Mucosa of stomach (tissue), 1 donor: ENCODE data around the gene TRIOBP.
"Not testable (repeated sequence)": the region's sequence is repeated elsewhere in the genome, so short reads cannot be mapped to it uniquely, and the experiment has no call there.

Experiments used
- H3K27me3 ChIP-seq: one replicate; pipeline ENCODE4 v1.7.0; 2013; ENCODE audit warnings: mild to moderate bottlenecking, low read length; ENCODE audit not compliant: control insufficient read depth, insufficient read depth
- H3K36me3 ChIP-seq: one replicate; pipeline ENCODE4 v1.7.0; 2013; ENCODE audit warnings: low read length; ENCODE audit not compliant: control insufficient read depth, insufficient read depth
- H3K4me1 ChIP-seq: one replicate; pipeline ENCODE4 v1.7.0; 2013; ENCODE audit warnings: mild to moderate bottlenecking, low read length; ENCODE audit not compliant: control insufficient read depth, insufficient read depth
- H3K4me3 ChIP-seq: one replicate; pipeline ENCODE4 v1.7.0; 2013; ENCODE audit warnings: low read length
- H3K9ac ChIP-seq: one replicate; pipeline ENCODE4 v1.7.0; 2013; ENCODE audit warnings: mild to moderate bottlenecking, low read length, moderate library complexity
- H3K9me3 ChIP-seq: one replicate; pipeline ENCODE4 v1.7.0; 2013; ENCODE audit warnings: mild to moderate bottlenecking, low read length, moderate library complexity; ENCODE audit not compliant: control insufficient read depth
- donor health status: Pancreatic carcinoma.

Gene TRIOBP

DNA sequence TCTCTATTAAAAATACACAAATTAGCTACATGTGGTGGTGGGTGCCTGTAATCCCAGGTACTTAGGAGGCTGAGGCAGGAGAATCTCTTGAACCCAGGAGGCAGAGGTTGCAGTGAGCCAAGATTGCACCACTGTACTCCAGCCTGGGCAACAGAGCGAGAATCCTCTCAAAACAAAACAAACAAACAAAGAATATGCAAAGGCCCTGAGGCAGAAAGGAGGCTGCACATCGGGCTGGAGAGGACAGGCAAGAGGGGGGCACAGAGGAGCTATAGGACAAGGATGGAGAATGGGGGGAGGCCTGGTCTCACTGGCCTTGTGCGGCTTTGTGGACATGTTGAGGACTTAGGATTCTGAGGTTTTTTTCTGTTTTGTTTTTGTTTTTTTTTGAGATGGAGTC lies 8.4 kb downstream of the TRIOBP start:
- H3K4me3 ChIP-seq: no peak overlapping the region
- H3K27me3 ChIP-seq: no peaks in the 10 kb centered on the region
- H3K36me3 ChIP-seq: no peaks in the 10 kb centered on the region
- no peak overlapping the region for H3K9ac ChIP-seq
- no peaks in the 10 kb centered on the region for H3K9me3 ChIP-seq
- H3K4me1 ChIP-seq: peaks cover 10% of the 10 kb centered on the region

DNA sequence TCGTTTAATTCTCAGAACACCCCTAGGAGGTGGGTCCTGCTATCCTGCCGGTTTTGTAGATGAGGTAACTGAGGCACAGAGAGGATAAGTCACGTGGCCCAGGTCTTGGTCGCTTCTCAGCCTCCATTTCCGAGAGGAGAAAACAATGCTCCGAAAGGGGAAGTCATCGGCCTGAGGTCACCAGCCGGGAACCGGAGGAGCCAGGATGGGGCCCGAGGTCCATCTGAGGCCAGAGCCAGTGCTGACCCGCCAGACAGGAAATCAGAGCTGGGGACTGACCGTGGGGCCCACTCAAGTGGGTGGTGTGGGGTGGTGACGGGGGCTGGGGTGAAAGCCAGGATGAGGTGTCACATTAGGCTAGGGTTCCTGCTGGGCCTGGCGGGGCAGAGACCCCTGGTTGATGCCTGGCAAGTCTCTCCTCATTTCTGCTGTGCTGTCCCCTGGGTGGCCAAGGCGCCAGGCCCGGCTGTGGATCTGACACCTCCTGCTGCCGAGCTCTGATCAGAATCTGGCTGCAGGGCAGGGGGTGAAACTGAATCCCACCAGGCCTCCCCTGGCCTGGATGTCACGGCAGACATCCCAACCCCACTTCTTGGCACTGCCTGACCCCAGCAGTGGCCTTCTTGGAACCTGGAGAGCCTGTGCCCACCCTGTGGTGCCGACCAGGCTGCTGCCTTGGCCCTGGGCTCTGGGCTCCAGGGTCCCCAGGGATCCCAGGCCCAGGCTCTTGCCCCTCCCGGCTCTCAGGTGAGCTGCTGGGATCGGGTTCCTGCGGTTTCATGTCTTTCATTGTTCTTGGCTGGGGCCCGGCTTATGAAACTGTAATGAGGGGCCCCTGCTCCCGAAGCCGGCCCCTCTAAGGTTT lies 12.0 kb downstream of the TRIOBP start:
- no peaks in the 10 kb centered on the region for H3K36me3 ChIP-seq
- peaks cover 8% of the 10 kb centered on the region for H3K4me1 ChIP-seq
- no peak overlapping the region for H3K9ac ChIP-seq
- no peaks in the 10 kb centered on the region for H3K27me3 ChIP-seq
- H3K4me3 ChIP-seq: no peak overlapping the region
- H3K9me3 ChIP-seq: no peaks in the 10 kb centered on the region

DNA sequence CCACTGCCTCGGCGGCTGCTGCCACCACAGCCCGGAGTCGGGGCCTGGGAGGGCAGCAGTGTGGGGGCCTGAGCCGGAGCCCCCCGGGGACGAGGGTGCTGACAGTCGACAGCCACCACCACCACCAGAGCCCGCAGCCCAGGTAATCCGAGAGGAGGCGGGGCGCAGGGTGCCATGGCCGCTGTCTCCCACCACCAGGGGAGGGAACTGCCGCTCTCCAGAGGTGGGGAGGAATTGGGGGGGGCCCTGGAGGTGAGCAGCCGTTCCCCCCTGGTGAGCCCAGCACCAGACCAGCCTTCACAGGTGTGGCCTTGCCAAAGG lies 12.6 kb downstream of the TRIOBP start:
- Histone ChIP-seq H3K4me3 (no peak overlapping the region), H3K4me1 (peaks cover 8% of the 10 kb centered on the region)

DNA sequence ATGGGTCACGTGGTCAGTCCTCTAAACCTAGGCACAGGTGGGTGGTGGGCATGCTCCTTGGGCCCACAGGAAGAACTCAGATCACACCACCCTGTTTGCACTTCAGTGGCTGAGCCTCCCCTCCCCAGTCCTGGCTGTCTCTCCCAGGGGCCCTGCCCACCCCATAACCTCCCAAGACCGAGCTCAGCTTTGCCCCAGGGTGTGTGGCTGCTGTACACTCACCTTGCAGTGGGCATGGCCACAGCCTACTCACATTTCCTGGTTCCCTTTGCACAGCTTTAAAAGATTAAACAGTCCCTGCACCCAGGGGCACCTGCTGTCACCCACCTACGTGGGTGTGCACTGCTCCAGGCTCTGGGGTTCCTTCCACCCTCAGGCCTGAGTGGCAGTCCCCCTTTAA lies 13.8 kb downstream of the TRIOBP start:
- H3K9ac ChIP-seq: no peak overlapping the region
- no peaks in the 10 kb centered on the region for H3K9me3 ChIP-seq
- H3K4me3 ChIP-seq: no peak overlapping the region
- H3K27me3 ChIP-seq: no peaks in the 10 kb centered on the region
- H3K36me3 ChIP-seq: no peaks in the 10 kb centered on the region
- peaks cover 8% of the 10 kb centered on the region for H3K4me1 ChIP-seq

More for the DNA sequence above, 12.6 kb downstream of the TRIOBP start:
- Histone ChIP-seq H3K9ac (no peak overlapping the region), H3K9me3 (no peaks in the 10 kb centered on the region), H3K36me3 (no peaks in the 10 kb centered on the region), H3K27me3 (no peaks in the 10 kb centered on the region)

DNA sequence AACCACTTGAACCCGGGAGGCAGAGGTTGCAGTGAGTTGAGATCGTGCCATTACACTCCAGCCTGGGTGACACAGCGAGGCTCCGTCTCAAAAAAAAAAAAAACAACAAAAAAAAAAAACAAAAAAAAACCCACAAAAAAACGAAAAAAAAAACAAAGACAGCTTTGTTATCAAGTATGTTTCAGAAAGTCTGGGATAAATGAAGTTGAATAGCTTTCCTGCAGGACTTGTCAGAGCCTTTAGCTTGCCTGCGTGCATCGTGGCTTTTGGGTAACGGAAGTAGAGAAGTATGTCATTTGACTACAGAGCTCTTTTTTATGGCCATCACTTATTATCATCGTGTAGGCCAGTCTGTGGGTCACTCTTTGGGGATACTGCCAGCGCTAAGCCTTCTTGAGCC lies 14.6 kb downstream of the TRIOBP start:
- Histone ChIP-seq H3K9me3 (no peaks in the 10 kb centered on the region), H3K27me3 (no peaks in the 10 kb centered on the region), H3K36me3 (no peaks in the 10 kb centered on the region), H3K4me1 (peaks cover 8% of the 10 kb centered on the region), H3K4me3 (no peak overlapping the region), H3K9ac (no peak overlapping the region)

DNA sequence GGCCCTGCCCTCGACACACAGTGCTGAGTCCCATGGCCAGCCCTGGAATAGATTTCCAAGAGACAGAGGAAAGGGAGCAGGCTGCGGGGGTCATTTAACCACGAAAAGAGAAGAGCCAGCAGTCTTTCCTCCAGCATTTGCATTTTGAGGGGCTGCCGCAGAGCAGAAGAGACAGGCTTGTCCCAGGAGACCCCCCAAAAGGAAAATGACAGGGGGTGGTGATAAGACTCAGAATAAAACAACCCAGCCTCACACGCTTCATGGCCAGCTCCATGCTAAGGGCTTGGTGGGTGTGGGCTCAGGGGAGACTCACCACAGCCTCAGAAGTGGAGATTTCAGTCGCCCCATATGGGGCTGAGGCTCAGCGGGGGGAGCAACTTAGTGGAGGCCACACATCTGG lies 16.9 kb downstream of the TRIOBP start:
- Histone ChIP-seq H3K27me3 (no peaks in the 10 kb centered on the region), H3K4me3 (no peak overlapping the region), H3K36me3 (no peaks in the 10 kb centered on the region), H3K9ac (no peak overlapping the region), H3K9me3 (no peaks in the 10 kb centered on the region), H3K4me1 (peaks cover 8% of the 10 kb centered on the region)

DNA sequence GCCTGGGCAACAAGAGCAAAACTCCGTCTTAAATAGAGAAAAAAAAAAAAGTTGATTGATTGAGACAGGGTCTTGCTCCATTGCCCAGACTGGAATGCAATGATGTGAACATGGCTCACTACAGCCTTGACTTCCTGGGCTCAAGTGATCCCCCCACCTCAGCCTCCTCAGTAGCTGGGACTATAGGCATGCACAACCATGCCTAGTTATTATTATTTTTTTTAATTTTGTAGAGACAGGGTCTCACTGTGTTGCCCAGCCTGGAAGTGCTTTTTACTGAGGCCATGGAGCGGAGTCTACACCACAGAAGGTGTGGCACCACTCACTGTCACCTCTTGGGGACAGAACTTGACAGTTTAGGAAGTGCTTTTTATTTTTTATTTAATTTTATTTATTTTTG lies 17.8 kb downstream of the TRIOBP start:
- Histone ChIP-seq H3K9me3 (no peaks in the 10 kb centered on the region), H3K9ac (no peak overlapping the region), H3K36me3 (no peaks in the 10 kb centered on the region), H3K27me3 (no peaks in the 10 kb centered on the region), H3K4me3 (no peak overlapping the region), H3K4me1 (peaks cover 8% of the 10 kb centered on the region)

DNA sequence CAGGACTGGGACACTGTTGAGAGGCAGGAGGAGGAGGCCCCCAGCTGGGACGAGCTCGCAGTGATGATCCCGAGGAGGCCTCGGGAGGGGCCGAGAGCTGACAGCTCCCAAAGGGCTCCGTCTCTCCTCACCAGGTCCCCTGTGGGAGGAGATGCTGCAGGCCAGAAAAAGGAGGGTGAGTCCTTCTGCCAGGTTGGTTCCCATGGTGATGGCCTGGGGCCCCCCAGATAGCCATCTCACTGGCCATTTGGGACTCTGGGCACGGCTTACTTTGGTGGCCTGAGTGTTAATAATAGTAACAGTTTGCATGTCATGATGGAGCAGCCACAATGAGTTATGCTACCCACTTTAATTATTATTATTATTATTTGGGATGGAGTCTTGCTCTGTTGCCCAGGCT lies 18.9 kb downstream of the TRIOBP start:
- no peaks in the 10 kb centered on the region for H3K27me3 ChIP-seq
- peaks cover 3% of the 10 kb centered on the region for H3K4me1 ChIP-seq
- no peaks in the 10 kb centered on the region for H3K9me3 ChIP-seq
- no peaks in the 10 kb centered on the region for H3K36me3 ChIP-seq
- no peak overlapping the region for H3K9ac ChIP-seq
- no peak overlapping the region for H3K4me3 ChIP-seq

DNA sequence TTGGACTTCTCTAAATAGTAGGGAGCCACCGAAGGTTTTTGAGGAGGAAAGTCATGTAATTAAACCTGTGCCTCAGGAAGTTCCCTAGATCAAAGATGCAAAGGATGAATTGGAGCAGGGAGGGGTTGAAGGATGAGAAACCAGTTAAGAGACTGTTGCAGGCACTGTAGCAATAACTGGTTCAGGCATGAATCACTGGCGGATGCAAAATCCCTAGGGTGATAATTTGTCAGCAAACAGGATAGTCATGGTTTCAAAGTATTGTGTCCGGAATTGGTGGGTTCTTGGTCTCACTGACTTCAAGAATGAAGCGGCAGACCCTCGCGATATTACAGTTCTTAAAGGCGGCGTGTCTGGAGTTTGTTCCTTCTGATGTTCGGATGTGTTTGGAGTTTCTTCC lies 19.9 kb downstream of the TRIOBP start:
- H3K27me3 ChIP-seq: no peaks in the 10 kb centered on the region
- H3K9ac ChIP-seq: no peak overlapping the region
- H3K4me1 ChIP-seq: no peaks in the 10 kb centered on the region
- no peak overlapping the region for H3K4me3 ChIP-seq
- no peaks in the 10 kb centered on the region for H3K9me3 ChIP-seq
- H3K36me3 ChIP-seq: no peaks in the 10 kb centered on the region

DNA sequence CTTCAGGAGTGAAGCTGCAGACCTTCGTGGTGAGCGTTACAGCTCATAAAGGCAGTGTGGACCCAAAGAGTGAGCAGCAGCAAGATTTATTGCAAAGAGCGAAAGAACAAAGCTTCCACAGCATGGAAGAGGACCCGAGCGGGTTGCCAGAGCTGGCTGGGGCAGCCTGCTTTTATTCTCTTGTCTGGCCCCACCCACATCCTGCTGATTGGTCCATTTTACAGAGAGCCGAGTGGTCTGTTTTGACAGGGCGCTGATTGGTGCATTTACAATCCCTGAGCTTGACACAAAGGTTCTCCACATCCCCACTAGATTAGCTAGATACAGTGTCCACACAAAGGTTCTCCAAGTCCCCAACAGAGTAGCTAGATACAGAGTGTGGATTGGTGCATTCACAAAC lies 20.4 kb downstream of the TRIOBP start:
- H3K36me3 ChIP-seq, H3K9ac ChIP-seq, H3K27me3 ChIP-seq, H3K9me3 ChIP-seq, H3K4me1 ChIP-seq, H3K4me3 ChIP-seq: not testable (repeated sequence)

DNA sequence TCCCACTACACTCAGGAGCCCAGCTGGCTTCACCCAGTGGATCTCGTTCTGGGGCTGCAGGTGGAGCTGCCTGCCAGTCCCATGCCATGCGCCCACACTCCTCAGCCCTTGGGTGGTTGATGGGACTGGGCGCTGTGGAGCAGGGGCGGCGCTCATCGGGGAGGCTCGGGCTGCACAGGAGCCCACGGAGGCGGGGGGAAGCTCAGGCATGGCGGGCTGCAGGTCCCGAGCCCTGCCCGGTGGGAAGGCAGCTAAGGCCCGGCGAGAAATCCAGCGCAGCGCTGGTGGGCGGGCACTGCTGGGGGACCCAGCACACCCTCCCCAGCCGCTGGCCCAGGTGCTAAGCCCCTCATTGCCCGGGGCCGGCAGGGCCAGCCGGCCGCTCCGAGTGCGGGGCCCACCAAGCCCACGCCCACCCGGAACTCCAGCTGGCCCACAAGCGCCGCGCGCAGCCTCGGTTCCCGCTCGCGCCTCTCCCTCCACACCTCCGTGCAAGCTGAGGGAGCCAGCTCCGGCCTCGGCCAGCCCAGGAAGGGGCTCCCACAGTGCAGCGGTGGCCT lies 21.0 kb downstream of the TRIOBP start:
- H3K27me3 ChIP-seq, H3K9ac ChIP-seq, H3K36me3 ChIP-seq, H3K4me3 ChIP-seq, H3K9me3 ChIP-seq, H3K4me1 ChIP-seq: not testable (repeated sequence)

DNA sequence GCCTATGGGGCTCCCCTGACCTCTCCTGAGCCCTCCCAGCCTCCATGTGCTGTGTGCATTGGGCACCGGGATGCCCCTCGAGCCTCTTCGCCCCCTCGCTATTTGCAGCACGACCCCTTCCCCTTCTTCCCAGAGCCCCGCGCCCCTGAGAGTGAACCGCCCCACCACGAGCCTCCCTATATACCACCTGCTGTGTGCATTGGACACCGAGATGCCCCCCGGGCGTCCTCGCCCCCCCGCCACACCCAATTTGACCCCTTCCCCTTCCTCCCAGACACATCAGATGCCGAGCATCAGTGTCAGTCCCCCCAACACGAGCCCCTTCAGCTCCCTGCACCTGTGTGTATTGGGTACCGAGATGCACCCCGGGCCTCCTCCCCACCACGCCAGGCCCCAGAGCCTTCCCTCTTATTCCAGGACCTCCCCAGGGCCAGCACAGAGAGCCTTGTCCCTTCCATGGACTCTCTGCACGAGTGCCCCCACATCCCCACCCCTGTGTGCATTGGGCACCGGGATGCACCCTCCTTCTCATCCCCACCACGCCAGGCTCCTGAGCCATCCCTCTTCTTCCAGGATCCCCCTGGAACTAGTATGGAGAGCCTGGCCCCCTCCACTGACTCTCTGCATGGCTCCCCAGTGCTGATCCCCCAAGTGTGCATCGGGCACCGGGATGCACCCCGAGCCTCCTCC lies 28.8 kb downstream of the TRIOBP start:
- Histone ChIP-seq H3K9me3 (no peaks in the 10 kb centered on the region), H3K27me3 (no peaks in the 10 kb centered on the region), H3K4me3 (no peak overlapping the region), H3K36me3 (no peaks in the 10 kb centered on the region), H3K9ac (no peak overlapping the region), H3K4me1 (peaks cover 15% of the 10 kb centered on the region)
